GM08714 (cell line): ENCODE measurements around the gene APOL3.
"Not testable (repeated sequence)": the region's sequence is repeated elsewhere in the genome, so short reads cannot be mapped to it uniquely, and the experiment has no call there.

Source experiments
- H3K4me3 ChIP-seq: fragments of 200-500 bp; sonication (Bioruptor generic); 2 replicates; pipeline ENCODE4 v1.5.1; 2014; ENCODE audit warnings: mild to moderate bottlenecking, low read length, inconsistent platforms
- ZNF274 ChIP-seq: IDR thresholded peaks from 2 replicates; pipeline ENCODE4 v1.6.1; 2012; ENCODE audit warnings: mild to moderate bottlenecking, low read depth, low read length

Gene APOL3

GRCh38 chr22:36197514-36198146 is 37.1 kb upstream of the APOL3 start:
- no peak for TF ChIP-seq ZNF274
- H3K4me3 ChIP-seq: no peak overlapping the region

- H3K4me3 ChIP-seq: no peak overlapping the region
- TF ChIP-seq ZNF274: no peak
Measured at GRCh38 chr22:36197065-36197440, 36.5 kb upstream of the APOL3 start.

GRCh38 chr22:36196254-36197064 is 35.9 kb upstream of the APOL3 start:
- H3K4me3 ChIP-seq: no peak overlapping the region
- TF ChIP-seq ZNF274: no peak

- no peak overlapping the region for H3K4me3 ChIP-seq
- TF ChIP-seq ZNF274: no peak
Measured at GRCh38 chr22:36194971-36195370, 34.4 kb upstream of the APOL3 start.

GRCh38 chr22:36194385-36194784 is 33.8 kb upstream of the APOL3 start:
- no peak overlapping the region for H3K4me3 ChIP-seq
- no peak for TF ChIP-seq ZNF274

GRCh38 chr22:36193577-36193976 is 33.0 kb upstream of the APOL3 start:
- H3K4me3 ChIP-seq: no peak overlapping the region
- no peak for TF ChIP-seq ZNF274

- TF ChIP-seq ZNF274: no peak
- H3K4me3 ChIP-seq: no peak overlapping the region
Measured at GRCh38 chr22:36193171-36193570, 32.6 kb upstream of the APOL3 start.

- H3K4me3 ChIP-seq: no peak overlapping the region
- TF ChIP-seq ZNF274: no peak
Measured at GRCh38 chr22:36192542-36192941, 32.0 kb upstream of the APOL3 start.

GRCh38 chr22:36191106-36191836 is 30.7 kb upstream of the APOL3 start:
- TF ChIP-seq ZNF274: no peak
- no peak overlapping the region for H3K4me3 ChIP-seq

- H3K4me3 ChIP-seq: not testable (repeated sequence)
Measured at GRCh38 chr22:36187862-36188261, 27.3 kb upstream of the APOL3 start.

GRCh38 chr22:36185828-36186624 is 25.5 kb upstream of the APOL3 start:
- no peak overlapping the region for H3K4me3 ChIP-seq
- no peak for TF ChIP-seq ZNF274

GRCh38 chr22:36184433-36185025 is 24.0 kb upstream of the APOL3 start:
- H3K4me3 ChIP-seq: no peak overlapping the region
- no peak for TF ChIP-seq ZNF274

GRCh38 chr22:36183446-36183845 is 22.9 kb upstream of the APOL3 start:
- no peak overlapping the region for H3K4me3 ChIP-seq
- TF ChIP-seq ZNF274: no peak

GRCh38 chr22:36182857-36183256 is 22.3 kb upstream of the APOL3 start:
- H3K4me3 ChIP-seq: no peak overlapping the region

More at GRCh38 chr22:36182857-36183256, 22.3 kb upstream of the APOL3 start:
- no peak for TF ChIP-seq ZNF274
